Stomach smooth muscle (tissue), 2 donors: ENCODE data around the gene GPX3.

Source experiments
- H3K27ac ChIP-seq: one replicate; pipeline ENCODE4 v1.7.0; 2013; ENCODE audit warnings: mild to moderate bottlenecking, low read length, inconsistent platforms
- H3K27me3 ChIP-seq, 2 donors: one replicate each; pipeline ENCODE4 v1.7.0; 2013; ENCODE audit warnings: low read length in 2 of 2; ENCODE audit not compliant: insufficient read depth in 2 of 2, control insufficient read depth in 1 of 2
- H3K36me3 ChIP-seq, 2 donors: one replicate each; pipeline ENCODE4 v1.7.0; 2013; ENCODE audit warnings: low read length in 2 of 2; ENCODE audit not compliant: control insufficient read depth in 2 of 2, insufficient read depth in 2 of 2
- H3K4me1 ChIP-seq: one replicate; pipeline ENCODE4 v1.7.0; 2013; ENCODE audit warnings: low read length; ENCODE audit not compliant: control insufficient read depth, insufficient read depth
- H3K4me3 ChIP-seq, 2 donors: one replicate each; pipeline ENCODE4 v1.7.0; 2013; ENCODE audit warnings: low read length in 2 of 2
- H3K9ac ChIP-seq, 2 donors: one replicate each; pipeline ENCODE4 v1.7.0; 2013; ENCODE audit warnings: low read length in 2 of 2, mild to moderate bottlenecking in 1 of 2
- H3K9me3 ChIP-seq, 2 donors: one replicate each; pipeline ENCODE4 v1.7.0; 2013; ENCODE audit warnings: low read length in 2 of 2; ENCODE audit not compliant: control insufficient read depth in 2 of 2
- donor health status: healthy.
- donor health status: Pancreatic carcinoma.

GPX3 gene

GRCh38 chr5:151067632-151068432 lies 47.4 kb downstream of the GPX3 start:
- Histone ChIP-seq H3K9me3 (no peaks in the 10 kb centered on the region), H3K36me3 (peaks cover 4 to 9% of the 10 kb centered on the region in 2 donors), H3K27me3 (no peaks in the 10 kb centered on the region), H3K27ac (peak overlapping the region; percentile 31), H3K9ac (no peak overlapping the region), H3K4me3 (peak overlapping the region in 1 of 2 donors; percentile 15), H3K4me1 (peaks cover 64% of the 10 kb centered on the region)

- Histone ChIP-seq H3K9ac (no peak overlapping the region), H3K27ac (peak overlapping the region; percentile 31), H3K4me3 (peak overlapping the region in 1 of 2 donors; percentile 15), H3K36me3 (peaks cover 4 to 6% of the 10 kb centered on the region in 2 donors), H3K4me1 (peaks cover 56% of the 10 kb centered on the region), H3K9me3 (no peaks in the 10 kb centered on the region), H3K27me3 (no peaks in the 10 kb centered on the region)
These were observed 48.2 kb downstream of the GPX3 start for GRCh38 chr5:151068433-151069197.

- peaks cover 4 to 6% of the 10 kb centered on the region in 2 donors for H3K36me3 ChIP-seq
- H3K9ac ChIP-seq: no peak overlapping the region
- H3K27me3 ChIP-seq: no peaks in the 10 kb centered on the region
- H3K27ac ChIP-seq: no peak overlapping the region
- H3K4me3 ChIP-seq: no peak overlapping the region
- H3K9me3 ChIP-seq: no peaks in the 10 kb centered on the region
- peaks cover 41% of the 10 kb centered on the region for H3K4me1 ChIP-seq
These were observed 50.1 kb downstream of the GPX3 start for GRCh38 chr5:151070449-151070848.

- no peaks in the 10 kb centered on the region for H3K9me3 ChIP-seq
- no peaks in the 10 kb centered on the region for H3K27me3 ChIP-seq
- no peak overlapping the region for H3K9ac ChIP-seq
- peaks cover 4 to 6% of the 10 kb centered on the region in 2 donors for H3K36me3 ChIP-seq
- H3K27ac ChIP-seq: no peak overlapping the region
- H3K4me1 ChIP-seq: peaks cover 45% of the 10 kb centered on the region
- H3K4me3 ChIP-seq: no peak overlapping the region
These were observed 50.6 kb downstream of the GPX3 start for GRCh38 chr5:151071021-151071420.

- H3K27ac ChIP-seq: no peak overlapping the region
These were observed 51.6 kb downstream of the GPX3 start for GRCh38 chr5:151071848-151072629.

GRCh38 chr5:151072630-151073025 lies 52.2 kb downstream of the GPX3 start:
- Histone ChIP-seq H3K36me3 (peaks cover 0 to 5% of the 10 kb centered on the region in 2 donors), H3K9me3 (no peaks in the 10 kb centered on the region), H3K27me3 (no peaks in the 10 kb centered on the region), H3K4me3 (no peak overlapping the region), H3K9ac (no peak overlapping the region), H3K4me1 (peaks cover 33% of the 10 kb centered on the region), H3K27ac (no peak overlapping the region)

More at GRCh38 chr5:151071848-151072629, 51.6 kb downstream of the GPX3 start:
- H3K9ac ChIP-seq: no peak overlapping the region
- peaks cover 39% of the 10 kb centered on the region for H3K4me1 ChIP-seq
- H3K36me3 ChIP-seq: peaks cover 2 to 3% of the 10 kb centered on the region in 2 donors
- no peak overlapping the region for H3K4me3 ChIP-seq
- no peaks in the 10 kb centered on the region for H3K27me3 ChIP-seq
- H3K9me3 ChIP-seq: no peaks in the 10 kb centered on the region

- Histone ChIP-seq H3K27ac (no peak overlapping the region), H3K4me3 (no peak overlapping the region), H3K27me3 (no peaks in the 10 kb centered on the region), H3K9ac (no peak overlapping the region), H3K4me1 (peaks cover 27% of the 10 kb centered on the region), H3K36me3 (peaks cover 0 to 6% of the 10 kb centered on the region in 2 donors), H3K9me3 (no peaks in the 10 kb centered on the region)
These were observed 52.9 kb downstream of the GPX3 start for GRCh38 chr5:151073280-151073679.

GRCh38 chr5:151074557-151074956 lies 54.2 kb downstream of the GPX3 start:
- H3K36me3 ChIP-seq: peaks cover 0 to 6% of the 10 kb centered on the region in 2 donors
- H3K9ac ChIP-seq: no peak overlapping the region
- no peak overlapping the region for H3K4me3 ChIP-seq
- H3K9me3 ChIP-seq: no peaks in the 10 kb centered on the region
- no peaks in the 10 kb centered on the region for H3K27me3 ChIP-seq
- peaks cover 18% of the 10 kb centered on the region for H3K4me1 ChIP-seq
- H3K27ac ChIP-seq: no peak overlapping the region

GRCh38 chr5:151075698-151076331 lies 55.4 kb downstream of the GPX3 start:
- H3K9ac ChIP-seq: no peak overlapping the region
- peaks cover 17% of the 10 kb centered on the region for H3K4me1 ChIP-seq
- H3K9me3 ChIP-seq: no peaks in the 10 kb centered on the region
- H3K27ac ChIP-seq: no peak overlapping the region
- H3K27me3 ChIP-seq: no peaks in the 10 kb centered on the region
- peaks cover 0 to 6% of the 10 kb centered on the region in 2 donors for H3K36me3 ChIP-seq
- no peak overlapping the region for H3K4me3 ChIP-seq

GRCh38 chr5:151076616-151077015 lies 56.2 kb downstream of the GPX3 start:
- H3K36me3 ChIP-seq: peaks cover 0 to 5% of the 10 kb centered on the region in 2 donors
- H3K4me1 ChIP-seq: peaks cover 16% of the 10 kb centered on the region
- no peak overlapping the region for H3K27ac ChIP-seq
- no peak overlapping the region for H3K4me3 ChIP-seq
- H3K9me3 ChIP-seq: no peaks in the 10 kb centered on the region
- H3K27me3 ChIP-seq: no peaks in the 10 kb centered on the region
- H3K9ac ChIP-seq: no peak overlapping the region
